K562 (cell line): Measurements from ENCODE around the gene CCDC174. TPM values are rescaled to one million over a fixed set of nuclear protein-coding genes. Genes with fewer than 3 reads are reported as not detected.

ENCODE experiments used
- ATAC-seq: fragments of 200-7000 bp; cut with Tn5 transposase; 3 replicates; pipeline ENCODE4 v1.9.1; 2020; ENCODE audit warnings: moderate library complexity
- BruUV-seq: library from RNA; stranded (reverse); fragments of 400-500 nt; replicated peaks from 2 replicates; lab custom pipeline; 2021; lab: Mats Ljungman, UMichigan
- CTCF ChIA-PET: fragments of 300-600 bp; formaldehyde crosslinking; extraction: SDS; loops from one replicate; lab custom pipeline; 2021; ENCODE audit warnings: low intra/inter-chr PET ratio; lab: Yijun Ruan, JAX
- POLR2A ChIA-PET: fragments of 300-600, 350-650 bp; sonication (Branson Sonifier 250); formaldehyde crosslinking; extraction: SDS; loops from one replicate; lab custom pipeline; 2021; ENCODE audit warnings: antibody characterized with exemption, inconsistent platforms; lab: Yijun Ruan, JAX
- DNase-seq, 4 experiments: peaks; one replicate each; pipeline versions ENCODE4 v3.0.0 to v3.0.0-alpha.2; 2011 to 2018; ENCODE audit warnings: low spot score in 3 of 4, mixed read lengths in 3 of 4; ENCODE audit errors: extremely low read depth in 1 of 4
- FAIRE-seq: peaks from 2 replicates; lab custom pipeline; 2011; peaks lifted over from hg19 to GRCh38; lab: Jason Lieb, UNC
- H2AFZ ChIP-seq: 2 replicates; pipeline ENCODE4 v1.6.0; 2011; ENCODE audit warnings: low read depth, low read length, control low read depth, inconsistent platforms
- H3K27ac ChIP-seq: fragments of 200-600 bp; 3 replicates; pipeline ENCODE4 v1.8.0; 2011; ENCODE audit warnings: low read depth, mild to moderate bottlenecking, control low read depth, inconsistent platforms, low read length, moderate library complexity, mixed read lengths; ENCODE audit errors: extremely low read depth
- H3K27me3 ChIP-seq, 2 experiments: fragments of 300-600 bp in 1 of 2; 2 replicates in 1 of 2; 3 replicates in 1 of 2; pipeline versions ENCODE4 v1.6.0 to v1.8.0; 2011; ENCODE audit warnings: inconsistent platforms in 2 of 2, low read length in 2 of 2, mild to moderate bottlenecking in 1 of 2, mixed read lengths in 1 of 2, moderate library complexity in 1 of 2; ENCODE audit not compliant: control insufficient read depth in 2 of 2, insufficient read depth in 2 of 2
- H3K36me3 ChIP-seq: fragments of 300-600 bp; 3 replicates; pipeline ENCODE4 v1.8.0; 2011; ENCODE audit warnings: mild to moderate bottlenecking, low read length, inconsistent platforms; ENCODE audit not compliant: control insufficient read depth, insufficient read depth
- H3K4me1 ChIP-seq, 2 experiments: fragments of 200-600 bp in 1 of 2; replicated peaks in 1 of 2; 2 replicates in 1 of 2; 3 replicates in 1 of 2; pipeline versions ENCODE4 v1.5.1 to v1.8.0; 2011; ENCODE audit warnings: inconsistent platforms in 2 of 2, low read length in 2 of 2, mild to moderate bottlenecking in 1 of 2, mixed read lengths in 1 of 2, moderate library complexity in 1 of 2; ENCODE audit not compliant: control insufficient read depth in 2 of 2, insufficient read depth in 2 of 2
- H3K4me2 ChIP-seq: 2 replicates; pipeline ENCODE4 v1.6.1; 2011; ENCODE audit warnings: low read length, control low read depth, inconsistent platforms, mixed read lengths; ENCODE audit not compliant: insufficient read depth
- H3K4me3 ChIP-seq: fragments of 200-600 bp; sonication (generic), shearing (Covaris generic); 2 replicates; pipeline ENCODE4 v1.5.1; 2016; ENCODE audit warnings: control low read depth, inconsistent platforms
- H3K79me2 ChIP-seq: fragments of 200-600 bp; 3 replicates; pipeline ENCODE4 v1.8.0; 2011; ENCODE audit warnings: low read length, inconsistent platforms; ENCODE audit not compliant: control insufficient read depth, insufficient read depth
- H3K9ac ChIP-seq, 2 experiments: 2 replicates each; pipeline versions ENCODE4 v1.6.0 to v1.6.1; 2011; ENCODE audit warnings: low read depth in 2 of 2, low read length in 2 of 2, control low read depth in 1 of 2, inconsistent platforms in 1 of 2, mild to moderate bottlenecking in 1 of 2, mixed read lengths in 1 of 2; ENCODE audit not compliant: insufficient read depth in 1 of 2
- H3K9me1 ChIP-seq: one replicate; pipeline ENCODE4 v1.6.0; 2011; ENCODE audit warnings: inconsistent platforms, mild to moderate bottlenecking, low read length, moderate library complexity; ENCODE audit not compliant: control insufficient read depth, insufficient read depth
- H3K9me3 ChIP-seq: replicated peaks from 2 replicates; pipeline ENCODE4 v1.5.1; 2011; ENCODE audit warnings: low read depth, low read length, inconsistent platforms; ENCODE audit not compliant: control insufficient read depth, insufficient read depth
- H4K20me1 ChIP-seq: replicated peaks from 2 replicates; pipeline ENCODE4 v1.6.1; 2011; ENCODE audit warnings: low read length, inconsistent platforms, mixed read lengths; ENCODE audit not compliant: control insufficient read depth, insufficient read depth
- EP300 ChIP-seq: IDR thresholded peaks from 2 replicates; pipeline ENCODE4 v1.6.1; 2012; ENCODE audit warnings: low read length, improper control_type of control experiment
- HCFC1 ChIP-seq: IDR thresholded peaks from 2 replicates; pipeline ENCODE4 v1.6.1; 2012; ENCODE audit warnings: low read depth, low read length, improper control_type of control experiment
- IFI16 ChIP-seq: fragments of 250-450 bp; sonication (Bioruptor Pico); IDR thresholded peaks from 2 replicates; pipeline ENCODE4 v2.1.2; 2022; ENCODE audit warnings: mild to moderate bottlenecking, inconsistent platforms
- KLF6 ChIP-seq: fragments of 250-450 bp; sonication (Bioruptor Pico); IDR thresholded peaks from 2 replicates; pipeline ENCODE4 v1.4.0; 2020; ENCODE audit warnings: mild to moderate bottlenecking, moderate library complexity, borderline replicate concordance
- LEF1 ChIP-seq: fragments of 450-650 bp; IDR thresholded peaks from 2 replicates; pipeline ENCODE4 v1.6.1; 2016; ENCODE audit warnings: mild to moderate bottlenecking
- MAZ ChIP-seq, 2 experiments: fragments of 450-650 bp in 1 of 2; sonication (generic) in 1 of 2; formaldehyde crosslinking; IDR thresholded peaks in 1 of 2; conservative IDR thresholded peaks in 1 of 2; 2 replicates each; pipeline versions ENCODE4 v1.4.0 to v1.5.0; 2020; ENCODE audit warnings: mild to moderate bottlenecking in 1 of 2, missing genetic modification reagents in 1 of 2
- PHB2 ChIP-seq: fragments of 450-650 bp; IDR thresholded peaks from 2 replicates; pipeline ENCODE4 v1.6.1; 2017; ENCODE audit warnings: low read depth
- PRPF4 ChIP-seq: fragments of 200-400 bp; formaldehyde crosslinking; IDR thresholded peaks from one replicate; pipeline ENCODE4 v1.6.1; 2017; ENCODE audit warnings: low read length, low read depth, mild to moderate bottlenecking; ENCODE audit not compliant: insufficient read depth, poor library complexity, severe bottlenecking
- PTRF ChIP-seq: fragments of 450-650 bp; IDR thresholded peaks from 2 replicates; pipeline ENCODE4 v1.6.1; 2016; ENCODE audit warnings: mild to moderate bottlenecking, missing genetic modification characterization, missing compliant biosample characterization
- STAT5A ChIP-seq: IDR thresholded peaks from 2 replicates; pipeline ENCODE4 v1.6.1; 2012; ENCODE audit warnings: low read length, inconsistent platforms, borderline replicate concordance
- TCF3 ChIP-seq: sonication (generic); formaldehyde crosslinking; IDR thresholded peaks from 2 replicates; pipeline ENCODE4 v1.4.0; 2020; ENCODE audit warnings: mild to moderate bottlenecking, missing genetic modification reagents
- THAP12 ChIP-seq: fragments of 250-450 bp; sonication (Bioruptor Pico); IDR thresholded peaks from 2 replicates; pipeline ENCODE4 v1.9.0; 2021; ENCODE audit warnings: mild to moderate bottlenecking, inconsistent platforms
- TRIM28 ChIP-seq: fragments of 450-650 bp; IDR thresholded peaks from 2 replicates; pipeline ENCODE4 v1.6.1; 2017
- ZKSCAN1 ChIP-seq: fragments of 150-350 bp; IDR thresholded peaks from 2 replicates; pipeline ENCODE4 v1.6.1; 2016; ENCODE audit warnings: low read depth, low read length
- ZNF143 ChIP-seq: sonication (generic); formaldehyde crosslinking; IDR thresholded peaks from 2 replicates; pipeline ENCODE4 v1.9.0; 2022; ENCODE audit warnings: mild to moderate bottlenecking, missing genetic modification reagents
- ZNF280A ChIP-seq: fragments of 450-650 bp; IDR thresholded peaks from 2 replicates; pipeline ENCODE4 v1.6.1; 2018; ENCODE audit warnings: mild to moderate bottlenecking, low read depth; ENCODE audit not compliant: partially characterized antibody
- ZSCAN32 ChIP-seq: fragments of 450-650 bp; formaldehyde crosslinking; IDR thresholded peaks from 2 replicates; pipeline ENCODE4 v1.4.0; 2020; ENCODE audit warnings: mild to moderate bottlenecking, moderate library complexity
- WGBS: fragments of 100-300 bp; shearing (Covaris generic); methylation state at CpG from one replicate; pipeline ENCODE4 v1.1.6; 2016; ENCODE audit warnings: low coverage, mixed read lengths; ENCODE audit not compliant: insufficient coverage; ENCODE audit errors: missing lambda C conversion rate; 5-methylcytosine and 5-hydroxymethylcytosine counted together
- in situ Hi-C: fragments of 300-500 bp; cut with MboI; formaldehyde crosslinking; loops from 4 replicates; pipeline ENCODE4 v1.15.0; 2018; ENCODE audit warnings: inconsistent platforms, mixed read lengths
- intact Hi-C: fragments of 100-400 bp; cut with micrococcal nuclease; formaldehyde crosslinking; loops from 2 replicates; pipeline ENCODE4 v1.14.2; 2022
- polyA plus RNA-seq, 8 experiments: library from polyadenylated mRNA; depleted of rRNA in 4 of 8; stranded (reverse) in 5 of 8; unstranded in 3 of 8; fragments of >200 nt; fragmentation: Nextera tagmentation in 2 of 8; fragmentation: Illumina TruSeq in 1 of 8; extraction: Ambion mirVana in 2 of 8; extraction: Trizol in 1 of 8; gene quantifications; 2 replicates each; pipeline versions ENCODE4 v1.2.1 to v1.2.3, GENCODE V29; 2011 to 2014; ENCODE audit warnings: inconsistent platforms in 1 of 8, missing spikeins in 1 of 8
- total RNA-seq, 7 experiments: library from RNA; depleted of rRNA in 6 of 7; stranded (reverse); fragments of >200 nt in 6 of 7; fragmentation: Illumina TruSeq in 2 of 7; extraction: Trizol in 2 of 7; gene quantifications; 2 replicates each; pipeline versions ENCODE4 v1.2.1 to v1.2.3, GENCODE V29; 2011 to 2021; ENCODE audit warnings: low replicate concordance in 1 of 7

CCDC174 gene
- total and polyA plus RNA-seq, 9 of the 15 experiments (the other 6 are each of a cell fraction or from before 2014, with no cell fraction given): 7.4 to 41.0 (median 28.5) TPM

- intact Hi-C loops (no loop called here), in situ Hi-C loops (no loop called here)
- CTCF ChIA-PET: no interaction called here
- H2AFZ ChIP-seq: peak overlapping the region; percentile 64
- DNase-seq (peak in 2 of 4 experiments; percentile 41 to 43), FAIRE-seq (peak; percentile 64), ATAC-seq (no peak)
- H3K79me2 ChIP-seq: peaks cover 17% of the 10 kb centered on the region
- WGBS: 27% methylated on average over 18 of the region's 19 CpGs
- H3K4me2 ChIP-seq: peak overlapping the region; percentile 17; the same call in 1 of the 2 replicates
- no TSS peak for BruUV-seq
- no peaks in the 10 kb centered on the region for H4K20me1 ChIP-seq
- no peaks in the 10 kb centered on the region for H3K9me1 ChIP-seq
- no peak overlapping the region for H3K4me3 ChIP-seq
- no peaks in the 10 kb centered on the region for H3K9me3 ChIP-seq
- H3K27me3 ChIP-seq: peaks cover 9 to 13% of the 10 kb centered on the region in 2 experiments; a peak in 2 of 5 replicates
- POLR2A ChIA-PET: interaction anchor here (0.5 to 1.1 kb wide), 8 partner anchors 13 to 1592 kb away, joined by 3 to 5 read pairs (median 3); no protein-coding TSS in a partner anchor
- peak overlapping the region; percentile 12; the same call in 1 of the 3 replicates for H3K27ac ChIP-seq
- no peaks in the 10 kb centered on the region for H3K36me3 ChIP-seq
- H3K9ac ChIP-seq: no peak overlapping the region
- H3K4me1 ChIP-seq: peaks cover 21 to 40% of the 10 kb centered on the region in 2 experiments
- no peak for TF ChIP-seq THAP12 (CRISPR knock-in tag)
- no peak; the same call in 1 of the 2 replicates for TF ChIP-seq EP300
- 0 out of 2 replicates have a peak, but pooled peaks have one; percentile 33 for TF ChIP-seq LEF1
- TF ChIP-seq TCF3 (CRISPR knock-in tag): peak; percentile 71
- no peak for TF ChIP-seq PRPF4
- TF ChIP-seq TRIM28: no peak
- TF ChIP-seq MAZ (CRISPR knock-in tag; conservative IDR thresholded peaks at IDR 0.05 in 1 of 2, IDR thresholded peaks at IDR 0.05 in 1 of 2): no peak
- TF ChIP-seq ZNF143 (CRISPR knock-in tag): no peak
- no peak for TF ChIP-seq KLF6 (CRISPR knock-in tag)
- no peak for TF ChIP-seq STAT5A
- TF ChIP-seq HCFC1: no peak
- TF ChIP-seq ZKSCAN1: no peak
- TF ChIP-seq ZSCAN32 (CRISPR knock-in tag): no peak
- no peak for TF ChIP-seq ZNF280A
- no peak for TF ChIP-seq IFI16 (CRISPR knock-in tag)
- no peak for TF ChIP-seq PHB2
- no peak for TF ChIP-seq PTRF (tag)
Observed at GRCh38 chr3:14647976-14648955, 3.3 kb upstream of the CCDC174 start.
